ENCODE data around the gene ERBB2.

Gene ERBB2

DNA sequence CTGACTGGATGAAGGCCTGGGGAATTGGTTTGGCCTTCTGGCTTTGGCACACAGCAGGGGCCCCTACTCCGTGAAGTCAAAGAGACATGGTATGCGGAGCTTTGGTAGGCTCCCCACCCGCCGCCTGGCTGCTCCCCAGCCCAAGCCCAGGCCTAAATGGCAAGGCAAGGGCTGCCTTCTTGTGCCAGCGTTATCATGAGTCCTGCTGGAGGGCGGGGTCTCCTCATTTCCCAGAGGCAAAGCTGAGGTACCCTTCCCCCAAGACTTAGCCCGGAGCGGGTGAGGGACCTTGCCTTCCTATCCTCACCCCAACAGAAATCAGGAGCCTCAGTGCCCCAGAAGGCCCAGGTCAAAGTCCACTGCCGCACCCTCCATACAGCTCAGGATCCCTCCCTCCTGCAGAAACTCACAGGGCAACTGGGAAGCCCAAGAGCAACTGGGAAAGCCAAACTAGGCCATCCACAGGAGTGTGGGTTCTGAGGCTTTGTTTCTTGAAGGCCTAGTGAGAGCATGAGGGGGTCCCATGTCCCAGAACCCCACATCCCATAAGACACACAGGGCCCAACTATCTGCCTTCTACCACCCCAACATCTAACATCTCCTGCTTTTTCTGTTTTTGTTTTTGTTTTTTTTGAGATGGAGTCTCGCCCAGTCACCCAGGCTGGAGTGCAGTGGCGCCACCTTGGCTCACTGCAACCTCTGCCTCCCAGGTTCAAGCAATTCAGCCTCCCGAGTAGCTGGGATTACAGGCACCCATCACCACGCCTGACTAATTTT lies 21.3 kb upstream of the ERBB2 start:
- H3K36me3 ChIP-seq (ENCODE audit: control insufficient read depth in 4 of 4, insufficient read depth in 4 of 4, low read length in 3 of 4): peaks cover 0 to 6% (median under 1%) of the 10 kb centered on the region in 4 experiments
- H3K27ac ChIP-seq (ENCODE audit: insufficient read depth in 1 of 2, low read depth in 1 of 2, low read length in 2 of 2, poor library complexity in 1 of 2, severe bottlenecking in 2 of 2): no peak overlapping the region
- H3K4me1 ChIP-seq (ENCODE audit: control extremely low read depth in 1 of 4, control insufficient read depth in 4 of 4, insufficient read depth in 4 of 4, low read length in 3 of 4): peaks cover 9 to 51% (median 41%) of the 10 kb centered on the region in 4 experiments
- 87% methylated on average over 12 of the region's 13 CpGs for WGBS (ENCODE audit: insufficient coverage)
- POLR2A ChIA-PET: interaction anchor here (0.7 to 1.1 kb wide), 3 partner anchors 10 to 46 kb away, joined by 3 to 4 read pairs (median 3); partner anchors contain the start of genes PGAP3 and PNMT
- H3K4me3 ChIP-seq (ENCODE audit: control insufficient read depth in 1 of 7, extremely low read depth in 1 of 7, insufficient read depth in 4 of 7, low read depth in 2 of 7, low read length in 6 of 7): no peak overlapping the region
- CTCF ChIA-PET: interaction anchor here (0.6 to 22.5 kb wide), 7 partner anchors 9 to 104 kb away, joined by 3 to 445 read pairs (median 23); partner anchors contain the start of genes PGAP3, PNMT, PPP1R1B and TCAP
- H3K27me3 ChIP-seq (replicated peaks in 2 of 5; ENCODE audit: control insufficient read depth in 4 of 5, insufficient read depth in 5 of 5, low read length in 4 of 5): no peaks in the 10 kb centered on the region
- no peak for DNase-seq
- no peaks in the 10 kb centered on the region for H3K9me3 ChIP-seq (ENCODE audit: control extremely low read depth in 1 of 5, control insufficient read depth in 4 of 5, insufficient read depth in 2 of 5, low read depth in 1 of 5, low read length in 4 of 5)

DNA sequence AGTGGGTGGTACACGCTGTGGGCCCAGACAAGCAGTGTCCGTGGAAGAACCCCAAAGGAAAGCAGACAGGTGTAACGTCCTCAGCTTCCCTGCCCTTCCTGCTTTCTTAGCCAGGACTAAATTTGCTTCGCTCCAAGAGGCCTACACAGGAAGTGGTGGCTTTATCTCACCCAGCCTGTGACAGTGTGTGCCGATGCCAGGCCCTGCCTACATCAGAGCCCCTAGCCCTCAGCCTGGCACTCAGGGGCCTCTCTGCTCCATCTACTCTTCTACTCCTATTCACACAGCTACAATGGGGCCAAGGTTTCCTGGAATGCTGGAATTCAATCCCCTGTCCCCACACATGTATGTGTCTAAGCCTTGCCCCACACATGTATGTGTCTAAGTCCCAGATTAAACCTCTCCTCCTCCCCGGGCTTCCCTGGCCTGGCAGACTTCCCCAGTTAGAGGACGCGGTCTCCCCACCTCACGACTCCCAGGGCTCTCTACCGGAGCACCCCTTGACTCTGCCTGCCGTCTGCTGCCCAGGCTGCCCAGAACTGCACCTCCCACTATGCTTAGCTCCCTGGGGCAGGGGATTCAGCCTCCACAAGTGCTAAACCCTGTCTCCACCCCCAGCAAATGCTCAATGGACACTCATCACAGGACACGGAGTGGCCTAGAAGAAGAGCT lies 20.2 kb upstream of the ERBB2 start:
- H3K4me3 ChIP-seq (ENCODE audit: control insufficient read depth in 1 of 7, extremely low read depth in 1 of 7, insufficient read depth in 4 of 7, low read depth in 2 of 7, low read length in 6 of 7): peak overlapping the region in 1 of 7 experiments; percentile 13
- peak; percentile 54 to 73 (median 67) for DNase-seq
- peaks cover 9 to 51% (median 41%) of the 10 kb centered on the region in 4 experiments for H3K4me1 ChIP-seq (ENCODE audit: control extremely low read depth in 1 of 4, control insufficient read depth in 4 of 4, insufficient read depth in 4 of 4, low read length in 3 of 4)
- ChIA-PET POLR2A (interaction anchor here (0.7 to 1.1 kb wide), 4 partner anchors 9 to 967 kb away, joined by 3 to 4 read pairs (median 3); partner anchors contain the start of genes PGAP3 and PNMT), CTCF (interaction anchor here (1.1 to 22.5 kb wide), 6 partner anchors 8 to 54 kb away, joined by 3 to 445 read pairs (median 25); partner anchors contain the start of genes PGAP3, PNMT, PPP1R1B and TCAP)
- no peaks in the 10 kb centered on the region for H3K27me3 ChIP-seq (replicated peaks in 2 of 5; ENCODE audit: control insufficient read depth in 4 of 5, insufficient read depth in 5 of 5, low read length in 4 of 5)
- H3K9me3 ChIP-seq (ENCODE audit: control extremely low read depth in 1 of 5, control insufficient read depth in 4 of 5, insufficient read depth in 2 of 5, low read depth in 1 of 5, low read length in 4 of 5): no peaks in the 10 kb centered on the region
- peak overlapping the region; percentile 23 to 62 for H3K27ac ChIP-seq (ENCODE audit: insufficient read depth in 1 of 2, low read depth in 1 of 2, low read length in 2 of 2, poor library complexity in 1 of 2, severe bottlenecking in 2 of 2)
- peaks cover 0 to 13% (median under 1%) of the 10 kb centered on the region in 4 experiments for H3K36me3 ChIP-seq (ENCODE audit: control insufficient read depth in 4 of 4, insufficient read depth in 4 of 4, low read length in 3 of 4)
- WGBS (ENCODE audit: insufficient coverage): 11% methylated on average over 6 of the region's 12 CpGs

DNA sequence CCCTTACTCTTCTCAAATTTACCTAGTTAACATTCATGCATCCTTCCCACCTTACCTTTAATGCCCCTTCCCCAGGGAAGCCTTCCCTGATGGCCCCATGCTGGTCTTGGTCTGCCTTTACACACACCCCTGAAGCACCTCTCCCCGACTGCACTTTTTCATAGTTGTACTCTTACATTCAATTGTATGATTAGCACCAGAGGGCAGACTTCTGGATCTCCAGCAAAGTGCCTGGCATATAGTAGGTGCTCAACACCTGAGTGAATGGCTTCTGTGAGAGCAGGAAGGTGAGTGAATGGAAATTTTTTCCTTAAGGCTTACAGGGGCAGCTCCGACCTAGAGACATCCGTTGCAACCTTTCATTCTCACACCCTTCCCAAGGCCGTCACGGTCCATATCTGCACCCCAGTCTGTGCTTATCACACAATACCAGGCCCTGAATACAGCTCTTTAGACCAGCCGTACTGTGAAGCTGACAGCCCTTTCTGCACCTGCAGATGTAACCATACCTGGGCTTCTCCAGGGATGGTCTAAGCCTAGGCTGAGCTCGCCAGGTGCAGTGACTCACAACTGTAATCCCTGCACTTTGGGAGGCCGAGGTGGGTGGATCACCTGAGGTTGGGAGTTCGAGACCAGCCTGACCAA lies 16.4 kb upstream of the ERBB2 start:
- peak in 1 of 3 donors; percentile 19 for DNase-seq
- Histone ChIP-seq H3K27me3 (replicated peaks in 2 of 5; ENCODE audit: control insufficient read depth in 4 of 5, insufficient read depth in 5 of 5, low read length in 4 of 5) (no peaks in the 10 kb centered on the region), H3K36me3 (ENCODE audit: control insufficient read depth in 4 of 4, insufficient read depth in 4 of 4, low read length in 3 of 4) (peaks cover 0 to 17% (median under 1%) of the 10 kb centered on the region in 4 experiments), H3K27ac (ENCODE audit: insufficient read depth in 1 of 2, low read depth in 1 of 2, low read length in 2 of 2, poor library complexity in 1 of 2, severe bottlenecking in 2 of 2) (no peak overlapping the region), H3K9me3 (ENCODE audit: control extremely low read depth in 1 of 5, control insufficient read depth in 4 of 5, insufficient read depth in 2 of 5, low read depth in 1 of 5, low read length in 4 of 5) (no peaks in the 10 kb centered on the region), H3K4me1 (ENCODE audit: control extremely low read depth in 1 of 4, control insufficient read depth in 4 of 4, insufficient read depth in 4 of 4, low read length in 3 of 4) (peaks cover 8 to 32% (median 21%) of the 10 kb centered on the region in 4 experiments), H3K4me3 (ENCODE audit: control insufficient read depth in 1 of 7, extremely low read depth in 1 of 7, insufficient read depth in 4 of 7, low read depth in 2 of 7, low read length in 6 of 7) (no peak overlapping the region)
- POLR2A ChIA-PET: no interaction called here
- WGBS (ENCODE audit: insufficient coverage): 89% methylated on average over 7 of the region's 9 CpGs
- CTCF ChIA-PET: interaction anchor here (0.6 to 1.6 kb wide), 5 partner anchors 13 to 146 kb away, joined by 3 to 4 read pairs (median 3); partner anchors contain the start of gene PNMT

DNA sequence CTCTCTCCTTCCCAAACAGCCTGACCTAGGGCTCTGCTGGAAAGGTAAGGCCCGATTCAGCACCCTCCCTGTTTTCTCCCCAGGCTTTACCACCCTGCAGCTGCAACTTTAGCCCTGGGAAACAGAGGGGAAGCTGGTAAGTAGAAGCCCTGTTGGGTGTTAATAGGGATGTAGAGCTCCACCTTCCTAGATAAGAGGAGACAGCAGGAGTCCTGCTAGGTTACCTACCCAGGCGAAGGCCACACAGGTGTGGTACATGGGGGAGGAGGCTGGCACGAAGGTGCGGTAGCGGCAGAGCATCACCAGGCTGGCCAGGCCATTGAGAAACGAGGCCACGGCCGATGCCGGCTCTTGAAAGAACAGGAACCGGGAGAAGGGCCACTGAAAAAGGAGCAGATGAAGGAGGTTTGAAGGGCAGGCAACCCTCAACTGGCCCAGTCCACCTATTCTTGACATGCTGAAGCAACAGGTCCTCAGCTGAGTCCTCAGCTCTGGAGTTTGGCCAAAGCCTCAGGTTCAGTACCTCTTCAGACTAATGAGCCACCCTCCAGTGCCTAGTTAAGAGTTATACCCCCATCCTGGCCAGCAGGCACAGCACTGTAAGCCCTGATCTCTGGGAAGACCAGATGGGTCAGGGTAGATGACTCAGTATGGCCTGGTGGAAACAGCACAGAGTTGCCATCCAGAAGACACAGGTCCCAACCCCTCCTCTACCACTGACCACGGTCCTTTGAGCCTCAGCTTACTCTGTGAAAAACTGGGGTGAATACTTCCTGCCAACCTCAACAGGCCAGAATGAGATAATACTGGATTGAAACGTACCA lies 15.3 kb upstream of the ERBB2 start:
- Histone ChIP-seq H3K27me3 (replicated peaks in 2 of 5; ENCODE audit: control insufficient read depth in 4 of 5, insufficient read depth in 5 of 5, low read length in 4 of 5) (no peaks in the 10 kb centered on the region), H3K4me3 (ENCODE audit: control insufficient read depth in 1 of 7, extremely low read depth in 1 of 7, insufficient read depth in 4 of 7, low read depth in 2 of 7, low read length in 6 of 7) (no peak overlapping the region), H3K9me3 (ENCODE audit: control extremely low read depth in 1 of 5, control insufficient read depth in 4 of 5, insufficient read depth in 2 of 5, low read depth in 1 of 5, low read length in 4 of 5) (no peaks in the 10 kb centered on the region), H3K4me1 (ENCODE audit: control extremely low read depth in 1 of 4, control insufficient read depth in 4 of 4, insufficient read depth in 4 of 4, low read length in 3 of 4) (peaks cover 7 to 30% (median 20%) of the 10 kb centered on the region in 4 experiments), H3K27ac (ENCODE audit: insufficient read depth in 1 of 2, low read depth in 1 of 2, low read length in 2 of 2, poor library complexity in 1 of 2, severe bottlenecking in 2 of 2) (no peak overlapping the region), H3K36me3 (ENCODE audit: control insufficient read depth in 4 of 4, insufficient read depth in 4 of 4, low read length in 3 of 4) (peaks cover 0 to 17% (median under 1%) of the 10 kb centered on the region in 4 experiments)
- POLR2A ChIA-PET: no interaction called here
- 98% methylated on average over 11 of the region's 12 CpGs for WGBS (ENCODE audit: insufficient coverage)
- CTCF ChIA-PET: interaction anchor here (1.1 to 2.1 kb wide), 4 partner anchors 12 to 147 kb away, joined by 3 to 10 read pairs (median 4); no protein-coding TSS in a partner anchor
- DNase-seq: no peak

DNA sequence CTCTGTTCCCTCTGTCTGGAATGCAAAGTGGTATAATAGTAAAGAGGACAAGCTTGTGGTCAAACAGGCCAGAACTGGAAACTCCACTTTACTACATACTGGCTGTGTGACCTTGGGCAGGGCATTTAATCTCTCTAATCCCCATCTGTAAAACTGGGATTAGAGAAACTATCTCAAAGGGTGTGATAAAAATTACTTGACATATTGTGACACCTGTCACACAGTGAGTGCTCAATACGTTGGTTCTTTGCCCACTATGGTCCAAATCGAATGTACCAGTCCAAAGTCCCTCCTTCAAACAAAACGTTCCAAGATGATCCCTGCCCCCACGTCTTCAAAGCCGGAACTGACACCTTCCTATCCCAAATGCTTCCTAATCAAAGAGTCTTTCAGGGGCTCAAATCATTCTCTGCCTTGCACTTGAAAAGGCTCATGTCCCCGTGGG lies 12.7 kb upstream of the ERBB2 start:
- peaks cover 7 to 18% (median 9%) of the 10 kb centered on the region in 4 experiments for H3K4me1 ChIP-seq (ENCODE audit: control extremely low read depth in 1 of 4, control insufficient read depth in 4 of 4, insufficient read depth in 4 of 4, low read length in 3 of 4)
- CTCF ChIA-PET: interaction anchor here (1.0 to 2.4 kb wide), 4 partner anchors 8 to 64 kb away, joined by 3 to 9 read pairs (median 4); partner anchors contain the start of gene MIEN1
- H3K27me3 ChIP-seq (replicated peaks in 2 of 5; ENCODE audit: control insufficient read depth in 4 of 5, insufficient read depth in 5 of 5, low read length in 4 of 5): no peaks in the 10 kb centered on the region
- DNase-seq: no peak
- WGBS (ENCODE audit: insufficient coverage): 81% methylated on average over 6 of the region's 6 CpGs
- H3K9me3 ChIP-seq (ENCODE audit: control extremely low read depth in 1 of 5, control insufficient read depth in 4 of 5, insufficient read depth in 2 of 5, low read depth in 1 of 5, low read length in 4 of 5): no peaks in the 10 kb centered on the region
- H3K27ac ChIP-seq (ENCODE audit: insufficient read depth in 1 of 2, low read depth in 1 of 2, low read length in 2 of 2, poor library complexity in 1 of 2, severe bottlenecking in 2 of 2): no peak overlapping the region
- peak overlapping the region in 5 of 7 experiments; percentile 75 to 96 (median 86) for H3K4me3 ChIP-seq (ENCODE audit: control insufficient read depth in 1 of 7, extremely low read depth in 1 of 7, insufficient read depth in 4 of 7, low read depth in 2 of 7, low read length in 6 of 7)
- peaks cover 0 to 17% (median under 1%) of the 10 kb centered on the region in 4 experiments for H3K36me3 ChIP-seq (ENCODE audit: control insufficient read depth in 4 of 4, insufficient read depth in 4 of 4, low read length in 3 of 4)
- POLR2A ChIA-PET: no interaction called here

Data from common myeloid progenitor, CD34-positive (primary cell).